ENCODE results near the gene ARHGAP11A. TPM values are rescaled to one million over a fixed set of nuclear protein-coding genes. Genes with fewer than 3 reads are reported as not detected.

The ARHGAP11A gene
- total and polyA plus RNA-seq, 2 of the 8 experiments (the other 6 are each of a cell fraction or from before 2014, with no cell fraction given), result 8.1 to 112 TPM

- TF ChIP-seq EGR1 (IDR thresholded peaks at IDR 0.05; ENCODE audit: borderline replicate concordance, low read depth, low read length) (no peak), RNF2 (IDR thresholded peaks at IDR 0.05; ENCODE audit: borderline replicate concordance, low read depth, low read length, missing control alignments, poor library complexity, severe bottlenecking) (no peak)
These were observed 22.4 kb downstream of the ARHGAP11A start (continued) for GRCh38 chr15:32637704-32638103.
